ENCODE results near the gene CHRFAM7A. TPM values are rescaled to one million over a fixed set of nuclear protein-coding genes. Genes with fewer than 3 reads are reported as not detected.
A peak's percentile ranks its signal among the peaks of the same experiment; 100 is the strongest.
"Not testable (repeated sequence)": the region's sequence is repeated elsewhere in the genome, so short reads cannot be mapped to it uniquely, and the experiment has no call there.

Gene CHRFAM7A
- total and polyA plus RNA-seq, 2 of the 8 experiments (the other 6 are each of a cell fraction or from before 2014, with no cell fraction given), result 3.1 to 3.3 TPM

- H3K4me1 ChIP-seq (replicated peaks in 1 of 4; ENCODE audit: control insufficient read depth in 3 of 4, insufficient read depth in 4 of 4, low read length in 3 of 4); H4K8ac ChIP-seq (ENCODE audit: extremely low read depth, insufficient read depth, low read length); H2BK12ac ChIP-seq (ENCODE audit: low read depth, low read length); H2BK120ac ChIP-seq (replicated peaks; ENCODE audit: low read depth, low read length); FAIRE-seq; H3K4ac ChIP-seq (replicated peaks; ENCODE audit: insufficient read length, low read depth, low read length); H3K23me2 ChIP-seq (ENCODE audit: low read depth, low read length); H3K14ac ChIP-seq (ENCODE audit: insufficient read length); H3K36me3 ChIP-seq (ENCODE audit: control insufficient read depth in 2 of 4, insufficient read depth in 4 of 4, low read length in 3 of 4); H2AK5ac ChIP-seq (ENCODE audit: low read depth, low read length); H4K91ac ChIP-seq (replicated peaks; ENCODE audit: insufficient read length, low read length); H3K27ac ChIP-seq (ENCODE audit: low read depth, low read length); H2BK15ac ChIP-seq (ENCODE audit: low read length); H3K27me3 ChIP-seq (replicated peaks in 1 of 4; ENCODE audit: control insufficient read depth in 3 of 4, extremely low read depth in 1 of 4, insufficient read depth in 3 of 4, low read length in 3 of 4); H3K79me1 ChIP-seq (ENCODE audit: low read depth, low read length); H2BK5ac ChIP-seq (ENCODE audit: low read depth, low read length); H3K4me2 ChIP-seq (ENCODE audit: insufficient read depth in 1 of 2, low read depth in 2 of 2, low read length in 2 of 2); POLR2A ChIA-PET (ENCODE audit: partially characterized antibody); H3K23ac ChIP-seq (ENCODE audit: insufficient read length); H2AFZ ChIP-seq (ENCODE audit: low read length); H3K9ac ChIP-seq (replicated peaks in 1 of 4; ENCODE audit: extremely low read depth in 1 of 4, low read depth in 3 of 4, low read length in 3 of 4); CTCF ChIA-PET (ENCODE audit: partially characterized antibody); H4K5ac ChIP-seq (ENCODE audit: insufficient read length, low read depth, low read length); H3K56ac ChIP-seq (replicated peaks; ENCODE audit: insufficient read length, low read depth, low read length); H3K4me3 ChIP-seq (ENCODE audit: extremely low read depth in 1 of 4, insufficient read depth in 2 of 4, low read depth in 3 of 4, low read length in 4 of 4); H4K20me1 ChIP-seq (replicated peaks in 1 of 2; ENCODE audit: control insufficient read depth in 1 of 2, insufficient read depth in 2 of 2, low read length in 2 of 2); H3K79me2 ChIP-seq (ENCODE audit: control insufficient read depth in 1 of 2, insufficient read depth in 2 of 2, low read length in 2 of 2); H3K18ac ChIP-seq (ENCODE audit: extremely low read depth, low read length); H3K9me3 ChIP-seq (ENCODE audit: insufficient read depth in 2 of 2, low read depth in 1 of 2, low read length in 1 of 2); H2BK20ac ChIP-seq (ENCODE audit: low read length): not testable (repeated sequence)
- 86% methylated on average over 5 of the region's 6 CpGs; no CpG with 5 or more reads in 1 of the 2 experiments for WGBS, 2 experiments (ENCODE audit: extremely low coverage in 1 of 2, insufficient coverage in 1 of 2, insufficient read length in 1 of 2, insufficient replicate concordance in 2 of 2, low coverage in 1 of 2, low lambda C conversion rate in 2 of 2, missing lambda C conversion rate in 1 of 2)
- DNase-seq (ENCODE audit: low read depth in 1 of 2, low spot score in 2 of 2), result peak in 1 of 2 experiments; percentile 48
Observed at GRCh38 chr15:30407636-30408035, 14.3 kb upstream of the CHRFAM7A start.

GRCh38 chr15:30398988-30399387, 5.6 kb upstream of the CHRFAM7A start:
- H3K9me3 ChIP-seq (ENCODE audit: insufficient read depth in 2 of 2, low read depth in 1 of 2, low read length in 1 of 2); H3K18ac ChIP-seq (ENCODE audit: extremely low read depth, low read length); H3K4me1 ChIP-seq (replicated peaks in 1 of 4; ENCODE audit: control insufficient read depth in 3 of 4, insufficient read depth in 4 of 4, low read length in 3 of 4); H2BK120ac ChIP-seq (replicated peaks; ENCODE audit: low read depth, low read length); H3K79me1 ChIP-seq (ENCODE audit: low read depth, low read length); H3K79me2 ChIP-seq (ENCODE audit: control insufficient read depth in 1 of 2, insufficient read depth in 2 of 2, low read length in 2 of 2); H3K4me2 ChIP-seq (ENCODE audit: insufficient read depth in 1 of 2, low read depth in 2 of 2, low read length in 2 of 2); H3K14ac ChIP-seq (ENCODE audit: insufficient read length); H3K23ac ChIP-seq (ENCODE audit: insufficient read length); FAIRE-seq; H2BK20ac ChIP-seq (ENCODE audit: low read length); H3K36me3 ChIP-seq (ENCODE audit: control insufficient read depth in 2 of 4, insufficient read depth in 4 of 4, low read length in 3 of 4); H3K27me3 ChIP-seq (replicated peaks in 1 of 4; ENCODE audit: control insufficient read depth in 3 of 4, extremely low read depth in 1 of 4, insufficient read depth in 3 of 4, low read length in 3 of 4); H3K4ac ChIP-seq (replicated peaks; ENCODE audit: insufficient read length, low read depth, low read length); H2BK5ac ChIP-seq (ENCODE audit: low read depth, low read length); H3K9ac ChIP-seq (replicated peaks in 1 of 4; ENCODE audit: extremely low read depth in 1 of 4, low read depth in 3 of 4, low read length in 3 of 4); H3K4me3 ChIP-seq (ENCODE audit: extremely low read depth in 1 of 4, insufficient read depth in 2 of 4, low read depth in 3 of 4, low read length in 4 of 4); H3K23me2 ChIP-seq (ENCODE audit: low read depth, low read length); H2BK12ac ChIP-seq (ENCODE audit: low read depth, low read length); H2AFZ ChIP-seq (ENCODE audit: low read length); H4K5ac ChIP-seq (ENCODE audit: insufficient read length, low read depth, low read length); H3K56ac ChIP-seq (replicated peaks; ENCODE audit: insufficient read length, low read depth, low read length); H4K20me1 ChIP-seq (replicated peaks in 1 of 2; ENCODE audit: control insufficient read depth in 1 of 2, insufficient read depth in 2 of 2, low read length in 2 of 2); H2AK5ac ChIP-seq (ENCODE audit: low read depth, low read length); H4K8ac ChIP-seq (ENCODE audit: extremely low read depth, insufficient read depth, low read length); H3K27ac ChIP-seq (ENCODE audit: low read depth, low read length); H4K91ac ChIP-seq (replicated peaks; ENCODE audit: insufficient read length, low read length); CTCF ChIA-PET (ENCODE audit: partially characterized antibody); POLR2A ChIA-PET (ENCODE audit: partially characterized antibody); H2BK15ac ChIP-seq (ENCODE audit: low read length): not testable (repeated sequence)
- 0% methylated on average over 1 of the region's 6 CpGs; no CpG with 5 or more reads in 1 of the 2 experiments for WGBS, 2 experiments (ENCODE audit: extremely low coverage in 1 of 2, insufficient coverage in 1 of 2, insufficient read length in 1 of 2, insufficient replicate concordance in 2 of 2, low coverage in 1 of 2, low lambda C conversion rate in 2 of 2, missing lambda C conversion rate in 1 of 2)
- DNase-seq (ENCODE audit: low read depth in 1 of 2, low spot score in 2 of 2), result peak in 1 of 2 experiments; percentile 82
